Middle frontal gyrus (tissue), 1 donor: ENCODE data around the gene ALKBH4.
A peak's percentile ranks its signal among the peaks of the same experiment; 100 is the strongest.
"Not testable (repeated sequence)": the region's sequence is repeated elsewhere in the genome, so short reads cannot be mapped to it uniquely, and the experiment has no call there.

Experiments
- DNase-seq: peaks from one replicate; pipeline ENCODE4 v3.0.0-alpha.2; 2015; ENCODE audit warnings: low spot score; ENCODE audit errors: extremely low spot score

The ALKBH4 gene, protein sequence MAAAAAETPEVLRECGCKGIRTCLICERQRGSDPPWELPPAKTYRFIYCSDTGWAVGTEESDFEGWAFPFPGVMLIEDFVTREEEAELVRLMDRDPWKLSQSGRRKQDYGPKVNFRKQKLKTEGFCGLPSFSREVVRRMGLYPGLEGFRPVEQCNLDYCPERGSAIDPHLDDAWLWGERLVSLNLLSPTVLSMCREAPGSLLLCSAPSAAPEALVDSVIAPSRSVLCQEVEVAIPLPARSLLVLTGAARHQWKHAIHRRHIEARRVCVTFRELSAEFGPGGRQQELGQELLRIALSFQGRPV

DNA sequence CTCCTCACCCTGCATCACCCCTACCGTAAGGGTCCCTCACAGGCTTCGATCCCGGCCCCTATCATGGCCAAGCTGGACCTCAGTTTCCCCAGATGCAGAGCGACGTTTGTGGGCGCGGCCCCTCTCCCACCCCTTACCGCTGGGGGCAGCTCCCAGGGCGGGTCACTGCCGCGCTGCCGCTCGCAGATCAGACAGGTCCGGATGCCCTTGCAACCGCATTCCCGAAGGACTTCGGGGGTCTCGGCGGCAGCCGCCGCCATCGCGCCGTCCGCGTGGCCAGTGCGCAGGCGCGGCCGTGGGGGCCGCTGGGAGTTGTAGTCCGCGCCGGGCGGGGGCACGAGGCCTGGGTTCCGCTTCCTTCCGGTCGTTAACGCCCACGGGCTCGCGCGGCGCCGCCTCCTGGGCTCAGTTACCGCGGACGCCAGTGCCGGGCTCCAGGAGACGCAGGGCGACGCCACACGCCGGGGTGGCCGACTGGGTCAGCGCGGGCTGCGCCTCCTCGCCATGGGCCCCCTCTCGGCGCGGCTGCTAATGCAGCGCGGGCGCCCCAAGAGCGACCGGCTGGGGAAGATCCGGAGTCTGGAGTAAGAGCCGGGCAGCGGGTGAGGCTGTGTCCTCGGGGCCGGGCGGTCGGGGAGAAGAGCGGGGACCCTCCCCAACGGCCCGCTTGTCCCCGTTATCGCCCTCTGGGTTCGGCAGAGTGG lies at the start of gene ALKBH4, which contains the start of gene LRWD1:
TSS of gene ALKBH4 (minus strand) at position 287 of the 704 bp plus-strand sequence. CDS start at position 260, 27 bp downstream.
TSS of gene LRWD1 (plus strand) at position 408 of the 704 bp plus-strand sequence. CDS start at position 505, 97 bp downstream.
- DNase-seq: peak; percentile 89

DNA sequence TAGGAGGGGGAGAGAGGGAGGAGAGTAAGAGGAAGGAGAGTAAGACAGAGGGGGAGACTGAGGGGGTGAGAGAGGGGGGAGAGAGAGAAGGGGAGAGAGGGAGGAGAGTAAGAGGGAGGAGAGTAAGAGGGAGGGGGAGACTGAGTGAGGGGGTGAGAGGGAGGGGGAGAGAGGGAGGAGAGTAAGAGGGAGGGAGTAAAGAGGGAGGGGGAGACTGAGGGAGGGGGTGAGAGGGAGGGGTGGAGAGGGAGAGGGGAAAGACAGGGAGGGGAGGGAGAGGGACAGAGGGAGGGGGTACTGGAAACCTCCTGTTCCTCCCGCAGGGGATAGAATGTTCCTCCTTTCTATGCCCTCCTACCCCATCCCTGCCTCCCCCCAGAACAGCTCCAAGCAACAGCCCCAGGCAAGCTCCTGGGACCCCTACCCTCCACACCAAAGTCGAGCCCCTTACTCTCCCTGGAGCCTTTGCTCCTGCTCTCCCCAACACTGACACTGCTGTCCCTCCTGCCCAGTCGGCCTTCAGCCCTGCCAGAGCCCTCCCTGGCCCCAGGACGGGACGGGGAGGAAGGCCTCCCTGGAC lies 48.1 kb upstream of the ALKBH4 start:
- DNase-seq: peak; percentile 3

DNA sequence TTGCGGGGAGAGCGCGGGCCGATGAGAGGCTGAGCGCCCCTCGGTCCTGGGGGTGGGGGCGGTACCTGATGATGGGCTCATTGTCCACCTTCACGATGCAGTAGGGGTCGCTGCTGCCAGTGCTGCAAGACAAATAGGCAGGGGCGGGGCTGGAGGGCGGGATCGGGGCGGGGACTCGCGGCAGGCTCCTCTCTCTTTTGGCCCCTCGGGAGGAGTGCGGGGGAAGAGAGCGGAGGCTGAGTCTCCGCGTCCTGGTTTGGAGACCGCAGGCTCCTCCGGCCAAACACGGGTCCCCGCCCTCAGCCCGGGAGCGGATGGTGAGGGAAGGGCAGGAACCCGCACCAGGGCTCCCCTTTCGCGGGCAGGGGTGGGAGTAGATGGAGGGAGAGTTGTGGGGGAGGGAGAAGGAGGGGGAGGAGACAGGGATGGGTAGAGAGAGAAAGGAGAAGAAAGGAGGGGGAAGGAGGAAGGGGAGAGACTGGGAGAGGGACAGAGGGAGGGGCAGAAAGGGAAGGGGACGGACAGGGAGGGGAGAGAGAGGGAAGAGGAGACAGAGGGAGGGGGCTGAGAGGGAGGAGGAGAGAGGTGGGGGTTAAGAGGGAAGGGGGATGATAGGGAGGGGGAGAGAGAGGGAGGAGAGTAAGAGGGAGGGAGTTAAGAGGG lies 47.3 kb upstream of the ALKBH4 start:
- DNase-seq: not testable (repeated sequence)

DNA sequence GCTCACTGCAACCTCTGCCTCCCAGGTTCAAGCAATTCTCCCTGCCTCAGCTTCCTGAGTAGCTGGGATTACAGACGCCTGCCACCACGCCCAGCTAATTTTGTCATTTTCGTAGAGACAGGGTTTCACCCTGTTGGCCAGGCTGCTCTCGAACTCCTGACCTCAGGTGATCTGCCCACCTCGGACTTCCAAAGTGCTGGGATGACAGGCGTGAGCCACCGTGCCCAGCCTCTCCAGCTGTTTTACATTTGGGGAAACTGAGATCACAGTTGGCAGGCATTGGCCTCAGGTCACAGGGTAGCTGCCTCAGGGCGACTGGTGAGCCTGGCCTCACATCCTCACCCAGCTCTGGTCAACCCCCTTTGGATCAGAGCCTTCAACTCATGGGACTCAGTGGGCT lies 45.9 kb upstream of the ALKBH4 start:
- DNase-seq: not testable (repeated sequence)

DNA sequence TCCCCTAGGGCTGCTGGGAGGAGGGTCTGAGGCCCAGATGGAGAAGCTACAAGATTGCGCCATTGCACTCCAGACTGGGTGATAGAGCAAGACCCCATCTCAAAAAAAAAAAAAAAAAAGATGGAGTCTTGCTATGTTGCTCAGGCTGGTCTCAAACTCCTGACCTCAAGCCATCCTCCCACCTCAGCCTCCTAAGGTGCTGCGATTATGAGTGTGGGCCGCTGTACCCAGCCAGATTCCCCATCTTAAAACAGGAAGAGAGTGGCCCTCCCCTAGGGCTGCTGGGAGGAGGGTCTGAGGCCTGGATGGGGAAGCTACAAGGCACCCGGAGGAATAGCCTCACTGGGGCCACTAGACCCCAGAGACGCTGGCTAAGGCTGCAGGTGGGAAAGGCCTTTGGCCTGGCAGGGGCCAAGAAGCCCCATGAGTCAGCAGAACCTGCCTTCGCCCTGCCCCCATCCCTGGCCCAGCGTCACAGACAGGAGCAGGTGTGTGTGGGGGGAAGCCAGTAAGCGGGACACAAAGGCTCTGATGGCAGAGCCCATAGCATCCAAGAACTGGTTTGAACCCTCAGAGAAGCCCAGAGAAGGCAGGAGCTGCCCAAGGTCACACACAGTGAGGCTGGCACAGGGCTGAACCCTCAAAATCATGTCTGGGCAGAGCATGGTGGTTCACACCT lies 42.9 kb upstream of the ALKBH4 start:
- not testable (repeated sequence) for DNase-seq

DNA sequence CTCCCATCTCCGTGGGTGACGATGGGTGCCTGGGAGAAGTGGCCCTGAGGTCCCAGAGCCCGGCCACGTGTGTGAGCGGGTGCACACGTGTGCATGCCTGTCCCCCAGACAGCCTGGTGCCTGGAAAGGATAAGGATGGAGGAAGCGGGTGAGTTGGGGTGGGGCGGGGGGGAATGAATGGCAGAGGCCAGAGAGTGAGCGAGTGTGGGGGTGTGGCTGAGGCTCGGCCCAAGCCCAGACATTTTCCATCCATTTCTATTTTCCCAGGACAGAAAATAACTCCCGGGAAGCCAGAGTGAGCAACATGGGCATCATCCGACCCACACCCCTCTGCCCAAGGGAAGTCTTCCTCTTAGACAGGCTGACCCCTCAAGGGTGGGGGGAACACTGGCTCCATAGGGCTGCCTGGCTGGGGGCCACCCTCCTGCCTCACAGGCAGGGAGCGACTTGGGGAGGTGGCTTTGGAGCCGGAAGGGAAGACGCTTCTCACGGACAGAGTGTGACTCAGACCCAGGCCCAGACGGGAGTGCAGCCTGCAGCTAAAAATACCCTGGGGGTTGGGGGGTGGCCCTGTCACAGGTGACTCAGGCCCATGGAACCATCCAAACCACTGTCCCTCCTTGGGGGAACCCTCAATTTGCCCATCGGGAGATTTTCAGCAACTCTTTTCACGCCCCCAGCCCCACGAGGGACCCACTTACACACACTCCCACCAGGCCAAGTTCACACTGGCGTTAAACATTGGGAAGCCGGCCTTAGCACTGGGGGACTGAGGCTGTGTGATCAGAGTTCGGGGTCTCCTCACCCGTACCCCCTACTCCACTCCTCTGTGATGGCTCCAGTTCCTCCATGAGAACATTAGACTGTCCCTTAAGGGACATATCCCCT lies 40.9 kb upstream of the ALKBH4 start:
- DNase-seq: not testable (repeated sequence)

DNA sequence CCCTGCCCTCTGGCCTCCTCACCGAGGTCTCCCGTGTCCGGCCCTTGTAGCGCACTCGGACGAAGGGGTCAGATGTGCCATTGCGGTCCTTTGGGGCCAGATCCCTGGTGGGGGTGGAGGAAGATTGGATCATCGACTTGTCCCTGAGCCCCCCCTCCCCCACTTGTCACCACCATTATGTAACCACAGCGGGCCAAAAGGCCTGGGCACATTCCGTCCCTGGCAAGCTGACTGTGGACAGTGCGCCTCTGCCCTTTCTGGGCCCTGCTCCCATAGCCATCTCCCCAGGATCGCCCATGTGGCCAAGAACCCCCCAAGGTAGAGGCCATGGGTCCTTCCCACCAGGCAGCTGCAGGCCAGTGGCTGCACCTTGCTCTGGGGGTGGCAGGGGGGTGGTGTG lies 38.5 kb upstream of the ALKBH4 start:
- not testable (repeated sequence) for DNase-seq

DNA sequence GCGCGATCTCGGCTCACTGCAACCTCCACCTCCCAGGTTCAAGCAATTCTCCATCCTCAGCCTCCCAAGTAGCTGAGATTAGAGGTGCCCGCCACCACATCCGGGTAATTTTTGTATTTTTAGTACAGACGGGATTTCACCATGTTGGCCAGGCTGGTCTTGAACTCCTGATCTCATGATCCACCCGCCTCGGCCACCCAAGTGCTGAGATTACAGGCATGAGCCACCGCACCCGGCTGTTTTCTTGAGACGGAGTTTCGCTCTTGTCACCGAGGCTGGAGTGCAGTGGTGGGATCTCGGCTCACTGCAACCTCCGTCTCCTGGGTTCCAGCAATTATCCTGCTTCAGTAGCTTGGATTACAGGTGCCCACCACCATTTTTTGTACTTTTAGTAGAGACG lies 33.7 kb upstream of the ALKBH4 start:
- DNase-seq: not testable (repeated sequence)

DNA sequence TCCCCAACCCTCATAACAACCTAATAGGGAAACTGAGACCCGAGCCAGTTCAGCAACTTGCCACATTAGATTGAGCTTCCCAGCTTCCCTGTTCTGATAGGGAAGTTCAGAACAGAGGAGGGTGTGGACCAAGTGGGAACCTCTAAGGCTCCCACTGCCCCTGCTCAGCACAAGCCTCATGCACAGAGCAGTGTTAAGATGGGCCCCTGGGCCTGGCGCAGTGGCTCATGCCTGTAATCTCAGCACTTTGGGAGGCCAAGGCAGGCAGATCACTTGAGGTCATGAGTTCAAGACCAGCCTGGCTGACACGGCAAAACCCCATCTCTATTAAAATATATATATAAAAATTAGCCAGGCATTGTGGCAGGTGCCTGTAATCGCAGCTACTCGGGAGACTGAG lies 32.6 kb upstream of the ALKBH4 start:
- not testable (repeated sequence) for DNase-seq

DNA sequence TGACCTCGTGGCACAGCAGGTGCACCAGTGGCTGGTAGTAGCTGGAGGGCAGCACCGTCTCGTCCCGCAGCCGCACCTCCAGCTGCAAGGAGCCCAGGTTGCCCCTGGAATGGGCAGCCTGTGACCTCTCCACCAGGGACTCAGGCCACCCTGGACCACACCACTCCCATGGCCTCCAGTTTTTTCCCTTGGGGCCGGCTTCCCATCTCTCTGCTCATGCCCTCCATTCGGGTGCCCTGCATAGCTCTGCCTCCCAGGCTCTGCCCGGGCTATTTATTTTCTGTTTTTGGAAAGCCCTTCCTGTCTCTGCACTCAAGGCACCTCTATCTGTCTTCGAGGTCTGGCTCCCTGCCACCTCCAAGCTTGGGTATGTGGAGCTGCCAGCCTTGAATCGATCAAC lies 32.2 kb upstream of the ALKBH4 start:
- not testable (repeated sequence) for DNase-seq

DNA sequence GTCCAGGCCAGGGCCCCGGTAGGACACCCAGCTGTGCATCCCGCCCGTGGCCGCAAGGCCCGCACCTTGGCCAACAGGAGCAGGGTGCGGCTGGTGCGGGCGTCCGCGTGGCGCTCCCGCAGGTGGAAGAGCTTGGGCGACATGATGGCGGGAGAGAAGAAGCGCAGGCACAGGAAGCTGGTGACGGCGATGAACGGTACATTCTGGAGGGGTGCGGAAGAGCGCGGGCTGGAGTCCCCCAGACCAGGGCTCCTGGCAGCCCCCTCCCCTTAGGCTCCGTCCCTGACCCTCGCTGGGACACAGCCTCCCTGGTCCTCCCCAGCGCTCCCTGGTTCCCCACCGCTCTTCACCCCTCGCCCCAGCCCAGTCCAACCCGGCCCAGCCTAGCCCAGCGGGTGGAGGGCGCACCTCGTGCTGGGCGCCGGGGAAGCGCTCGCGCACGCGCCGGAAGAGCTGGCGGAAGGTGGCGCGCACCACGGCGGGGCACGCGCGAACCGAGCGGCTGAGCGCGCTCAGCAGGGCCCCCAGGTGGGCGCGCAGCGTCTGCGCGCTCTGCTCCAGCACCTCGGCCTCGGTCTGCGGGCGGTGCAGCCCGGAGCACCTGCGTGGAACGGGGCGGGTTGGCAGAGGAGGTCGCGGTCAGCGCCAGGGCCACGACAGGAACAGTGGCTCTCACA lies 29.9 kb upstream of the ALKBH4 start:
- not testable (repeated sequence) for DNase-seq

DNA sequence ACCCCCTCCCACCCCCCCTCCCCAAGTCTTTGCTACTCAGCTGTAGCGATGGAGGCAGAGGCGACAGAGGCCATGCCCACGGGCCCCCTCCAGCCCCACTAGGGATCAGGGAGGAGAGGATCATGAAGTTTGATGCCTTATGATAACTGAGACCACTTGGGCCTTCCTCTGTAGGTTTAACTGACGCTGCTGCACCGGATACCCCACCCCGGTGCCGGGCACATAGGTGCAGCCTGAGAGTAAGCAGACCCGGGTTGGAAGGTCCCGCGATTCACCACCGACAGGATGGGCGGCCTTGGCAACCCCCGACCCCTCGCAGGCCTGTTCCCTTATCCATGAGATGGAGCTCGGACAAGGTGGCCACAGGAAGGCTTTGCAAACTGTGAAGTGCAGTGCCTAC lies 29.4 kb upstream of the ALKBH4 start:
- not testable (repeated sequence) for DNase-seq

DNA sequence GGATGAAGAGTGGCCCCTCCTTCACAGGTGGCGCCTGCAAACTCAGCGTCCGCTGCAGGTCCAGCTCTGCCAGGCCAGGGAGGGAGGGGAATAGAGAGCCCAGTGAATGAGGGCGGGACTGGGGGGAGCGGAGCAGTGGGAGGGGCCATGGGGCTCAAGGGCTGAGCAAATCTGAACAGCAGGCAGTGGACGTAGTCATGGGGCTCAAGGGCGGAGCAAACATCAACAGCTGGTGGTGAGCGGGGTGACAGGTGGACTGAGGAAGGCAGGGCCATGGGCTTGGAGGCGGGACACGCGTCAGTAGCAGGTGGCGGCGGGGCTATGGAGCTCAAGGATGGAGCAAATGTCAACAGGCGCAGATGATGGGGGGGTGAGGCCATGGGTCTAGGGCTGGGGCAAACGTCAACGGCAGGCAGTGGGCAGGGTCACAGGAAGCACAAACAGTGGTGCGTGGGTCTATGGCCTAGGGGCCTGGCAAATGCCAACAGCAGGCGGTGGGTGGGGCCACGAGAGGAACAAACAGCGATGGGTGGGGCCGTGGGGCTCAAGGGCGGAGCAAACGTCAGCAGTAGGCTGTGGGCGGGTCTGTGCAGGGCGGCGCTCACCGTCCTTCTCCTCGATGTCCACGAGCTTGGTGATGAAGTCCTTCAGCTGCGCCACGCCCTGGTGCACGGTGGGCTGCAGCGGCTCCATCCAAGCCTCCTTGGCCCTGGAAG lies 28.7 kb upstream of the ALKBH4 start:
- DNase-seq: not testable (repeated sequence)

DNA sequence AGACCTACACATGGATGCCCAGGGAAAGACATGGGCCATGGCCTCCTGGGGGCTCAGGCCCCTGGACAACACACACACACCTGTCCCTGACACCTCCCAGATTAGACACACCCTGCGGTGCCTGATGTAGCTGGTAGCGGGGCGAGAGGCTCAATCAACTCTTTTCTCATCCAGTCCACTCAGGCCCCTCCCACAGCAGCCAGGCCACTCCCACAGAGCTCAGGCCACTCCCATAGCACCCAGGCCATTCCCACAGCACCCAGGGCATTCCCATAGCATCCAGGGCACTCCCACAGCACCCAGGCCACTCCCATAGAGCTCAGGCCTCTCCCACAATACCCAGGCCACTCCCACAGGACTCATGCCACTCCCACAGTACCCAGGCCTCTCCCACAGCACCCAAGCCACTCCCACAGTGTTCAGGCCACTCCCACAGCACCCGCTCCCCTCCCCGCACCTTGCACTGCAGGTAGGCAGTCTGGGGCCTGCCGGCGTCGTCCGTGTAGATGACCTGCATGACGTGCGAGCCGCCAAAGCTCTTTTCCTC lies 25.9 kb upstream of the ALKBH4 start:
- not testable (repeated sequence) for DNase-seq

DNA sequence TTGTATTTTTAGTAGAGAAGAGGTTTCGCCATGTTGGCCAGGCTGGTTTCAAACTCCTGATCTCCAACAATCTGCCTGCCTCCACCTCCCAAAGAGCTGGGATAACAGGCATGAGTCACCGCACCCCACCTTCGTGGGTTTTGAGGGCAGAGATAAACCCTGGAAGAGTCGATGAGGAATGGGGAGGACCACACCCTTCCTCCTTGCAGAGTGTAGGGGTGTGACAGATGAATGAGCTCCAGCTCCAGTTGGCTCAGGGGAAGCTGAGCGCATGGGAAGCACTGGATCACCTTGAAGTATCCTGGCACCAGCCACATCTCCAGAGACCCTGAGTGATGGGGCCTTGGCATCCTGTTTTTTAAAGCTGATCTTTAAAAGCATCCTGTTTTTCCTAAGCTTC lies 19.7 kb upstream of the ALKBH4 start:
- not testable (repeated sequence) for DNase-seq

DNA sequence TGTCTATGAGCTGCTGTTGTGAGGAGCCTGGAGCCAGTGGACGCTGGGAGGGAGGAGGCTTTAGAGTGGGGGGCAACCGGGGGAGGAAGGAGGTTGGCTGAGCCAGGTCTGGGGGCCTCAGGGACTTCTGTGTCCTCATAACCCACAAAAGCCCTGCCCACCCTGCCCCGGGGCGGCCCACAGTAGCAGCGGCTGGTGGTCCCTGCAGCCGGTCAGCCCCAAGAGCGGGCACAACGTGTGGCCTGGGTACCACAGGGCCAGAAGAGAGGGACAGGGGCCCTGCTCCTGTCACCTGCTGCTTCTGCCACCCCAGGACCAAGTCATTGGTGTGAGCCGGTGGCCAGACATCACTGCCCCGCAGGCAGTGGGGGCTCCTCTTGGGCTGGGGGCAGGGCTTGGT lies 17.3 kb upstream of the ALKBH4 start:
- not testable (repeated sequence) for DNase-seq

DNA sequence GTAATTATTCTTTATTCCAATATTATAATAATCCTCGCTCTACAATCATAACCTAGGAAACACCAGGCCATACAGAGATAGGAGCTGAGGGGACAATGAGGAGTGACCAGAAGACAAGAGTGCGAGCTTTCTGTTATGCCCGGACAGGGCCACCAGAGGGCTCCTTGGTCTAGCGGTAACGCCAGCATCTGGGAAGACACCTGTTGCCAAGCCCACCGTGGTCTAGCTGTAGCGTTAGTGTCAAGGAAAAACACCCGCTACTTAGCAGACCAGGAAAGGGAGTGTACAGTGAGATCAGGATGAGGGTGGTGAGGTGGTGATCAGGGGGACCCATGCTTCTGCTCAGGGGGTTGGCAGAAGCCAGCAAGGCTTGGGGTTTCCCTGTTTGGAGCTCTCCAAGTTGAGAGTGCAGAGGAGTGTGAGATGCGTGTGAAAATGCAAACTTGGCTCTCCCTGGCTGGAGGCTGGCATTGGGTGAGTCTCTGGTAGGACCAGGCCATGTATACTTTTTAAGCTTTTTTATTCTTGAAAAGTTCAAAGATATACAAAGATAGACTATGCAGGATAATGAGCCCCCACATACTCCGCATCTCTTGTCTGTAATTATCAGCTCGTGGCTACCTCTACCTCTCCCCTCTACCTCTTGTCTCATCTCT lies 15.4 kb upstream of the ALKBH4 start:
- not testable (repeated sequence) for DNase-seq

DNA sequence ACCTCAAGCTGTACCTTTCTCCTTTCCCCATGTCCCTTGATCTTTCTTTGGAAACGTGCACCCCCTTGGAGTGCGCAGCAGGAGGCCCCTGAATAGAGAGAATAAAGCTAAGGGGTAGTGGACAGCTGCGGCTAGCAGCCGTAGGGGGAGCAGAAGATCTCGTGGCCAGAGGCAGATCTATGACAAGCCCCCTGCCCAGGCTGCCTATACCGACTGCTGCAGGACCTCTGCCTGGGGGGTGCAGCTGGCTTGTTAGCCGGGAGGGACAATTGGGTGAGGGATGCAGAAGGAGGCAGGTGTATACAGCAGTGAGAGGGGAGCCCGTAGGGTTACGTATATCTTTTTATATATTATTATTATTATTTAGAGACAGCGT lies 14.5 kb upstream of the ALKBH4 start:
- not testable (repeated sequence) for DNase-seq
